ENCODE measurements around the gene SHC2.

DNA sequence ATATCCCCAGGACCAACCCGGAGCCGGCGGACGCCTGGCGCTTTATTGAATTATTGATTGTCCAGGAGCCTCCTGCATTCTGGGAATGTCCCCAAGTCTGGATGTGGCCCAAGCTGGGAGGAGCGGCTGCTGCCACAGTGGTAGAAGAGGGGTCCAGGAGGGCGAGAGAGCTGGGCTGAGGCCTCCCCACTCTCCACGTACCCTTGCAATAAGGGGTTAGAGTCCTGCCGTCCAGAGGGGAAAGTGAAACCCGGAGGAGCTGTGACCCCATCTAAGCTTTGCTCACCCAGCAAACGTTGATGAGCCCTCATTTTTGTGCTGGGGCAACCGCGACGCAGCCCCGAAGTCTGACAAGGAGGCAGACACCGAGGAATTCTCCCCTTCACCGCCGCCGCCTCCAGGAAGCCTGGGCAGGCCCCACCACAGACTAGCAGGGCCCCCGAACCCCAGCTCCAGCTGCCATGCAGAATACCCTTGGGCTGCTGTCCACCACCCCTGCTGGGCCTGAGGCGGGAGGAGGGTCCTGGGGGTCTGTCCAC lies 50.5 kb downstream of the SHC2 start:
- TF ChIP-seq TARDBP (IDR thresholded peaks at IDR 0.05) (no peak), FOXM1 (IDR thresholded peaks at IDR 0.05; ENCODE audit: borderline replicate concordance) (no peak), ZNF384 (IDR thresholded peaks at IDR 0.05) (no peak), SP1 (IDR thresholded peaks at IDR 0.05) (no peak), FOXA1 (IDR thresholded peaks at IDR 0.05) (no peak), NFRKB (IDR thresholded peaks at IDR 0.05) (no peak)
